Measurements from ENCODE around the gene MT1M.
A peak's percentile ranks its signal among the peaks of the same experiment; 100 is the strongest.

The MT1M gene

GRCh38 chr16:56633535-56633934 lies 1.1 kb downstream of the MT1M start:
- WGBS: 26% methylated on average over 7 of the region's 7 CpGs

GRCh38 chr16:56634715-56635440 lies 2.4 kb downstream of the MT1M start:
- no peak overlapping the region for H3K9ac ChIP-seq (ENCODE audit: low read length)
- H3K4me1 ChIP-seq (ENCODE audit: control insufficient read depth, insufficient read depth, low read depth, low read length): peaks cover 24% of the 10 kb centered on the region
- H2AFZ ChIP-seq (ENCODE audit: low read depth, low read length): no peak overlapping the region
- no peak overlapping the region for H3K27ac ChIP-seq (ENCODE audit: low read length, poor library complexity, severe bottlenecking)
- H3K4me2 ChIP-seq (ENCODE audit: low read length, poor library complexity, severe bottlenecking): peak overlapping the region; percentile 26
- DNase-seq: no peak
- H2BK120ac ChIP-seq (ENCODE audit: low read depth, low read length): no peak overlapping the region
- no peak overlapping the region for H2BK12ac ChIP-seq (ENCODE audit: low read length in 2 of 2)
- H4K8ac ChIP-seq (ENCODE audit: low read length): no peak overlapping the region
- peaks cover 16 to 79% of the 10 kb centered on the region in 2 experiments for H3K27me3 ChIP-seq (ENCODE audit: control insufficient read depth in 1 of 2, insufficient read depth in 1 of 2, low read length in 2 of 2)
- 3% methylated on average over 43 of the region's 47 CpGs for WGBS
- no peak overlapping the region for H2BK15ac ChIP-seq (ENCODE audit: low read depth, poor library complexity, severe bottlenecking)
- no peak overlapping the region for H4K91ac ChIP-seq (ENCODE audit: low read length)
- no peaks in the 10 kb centered on the region for H3K36me3 ChIP-seq (ENCODE audit: control insufficient read depth in 1 of 2, insufficient read depth in 2 of 2, low read depth in 1 of 2, low read length in 2 of 2)
- no peak overlapping the region for H3K4me3 ChIP-seq (ENCODE audit: insufficient read depth in 1 of 2, low read depth in 1 of 2, low read length in 2 of 2)
- no peak overlapping the region for H3K18ac ChIP-seq (ENCODE audit: low read depth in 1 of 2, low read length in 2 of 2)
- H3K79me1 ChIP-seq (replicated peaks; ENCODE audit: low read length, poor library complexity, severe bottlenecking): no peaks in the 10 kb centered on the region
- H2BK5ac ChIP-seq (ENCODE audit: low read depth, low read length, poor library complexity, severe bottlenecking): no peak overlapping the region
- H2AK5ac ChIP-seq (ENCODE audit: low read length, severe bottlenecking): no peak overlapping the region
- H3K9me3 ChIP-seq (ENCODE audit: control insufficient read depth, low read length): no peaks in the 10 kb centered on the region
- no peak overlapping the region for H3K4ac ChIP-seq (ENCODE audit: low read depth in 1 of 2, low read length in 2 of 2)
- H3K23ac ChIP-seq (ENCODE audit: low read length in 2 of 2): no peak overlapping the region
- H3K14ac ChIP-seq (ENCODE audit: low read length in 2 of 2): no peak overlapping the region

More at GRCh38 chr16:56633535-56633934, 1.1 kb downstream of the MT1M start:
- no peak overlapping the region for H3K27ac ChIP-seq (ENCODE audit: low read length, poor library complexity, severe bottlenecking)
- H4K91ac ChIP-seq (ENCODE audit: low read length): no peak overlapping the region
- no peak overlapping the region for H3K4me2 ChIP-seq (ENCODE audit: low read length, poor library complexity, severe bottlenecking)
- H3K14ac ChIP-seq (ENCODE audit: low read length in 2 of 2): no peak overlapping the region
- DNase-seq: no peak
- no peak overlapping the region for H2AFZ ChIP-seq (ENCODE audit: low read depth, low read length)
- H3K4ac ChIP-seq (ENCODE audit: low read depth in 1 of 2, low read length in 2 of 2): no peak overlapping the region
- H3K4me1 ChIP-seq (ENCODE audit: control insufficient read depth, insufficient read depth, low read depth, low read length): peaks cover 26% of the 10 kb centered on the region
- no peaks in the 10 kb centered on the region for H3K9me3 ChIP-seq (ENCODE audit: control insufficient read depth, low read length)
- no peak overlapping the region for H3K9ac ChIP-seq (ENCODE audit: low read length)
- no peak overlapping the region for H3K4me3 ChIP-seq (ENCODE audit: insufficient read depth in 1 of 2, low read depth in 1 of 2, low read length in 2 of 2)
- no peak overlapping the region for H2BK5ac ChIP-seq (ENCODE audit: low read depth, low read length, poor library complexity, severe bottlenecking)
- H3K27me3 ChIP-seq (ENCODE audit: control insufficient read depth in 1 of 2, insufficient read depth in 1 of 2, low read length in 2 of 2): peaks cover 16 to 66% of the 10 kb centered on the region in 2 experiments
- H2BK120ac ChIP-seq (ENCODE audit: low read depth, low read length): no peak overlapping the region
- H3K23ac ChIP-seq (ENCODE audit: low read length in 2 of 2): peak overlapping the region in 1 of 2 experiments; percentile 96
- no peak overlapping the region for H3K18ac ChIP-seq (ENCODE audit: low read depth in 1 of 2, low read length in 2 of 2)
- H2AK5ac ChIP-seq (ENCODE audit: low read length, severe bottlenecking): no peak overlapping the region
- no peaks in the 10 kb centered on the region for H3K36me3 ChIP-seq (ENCODE audit: control insufficient read depth in 1 of 2, insufficient read depth in 2 of 2, low read depth in 1 of 2, low read length in 2 of 2)
- no peak overlapping the region for H4K8ac ChIP-seq (ENCODE audit: low read length)
- H2BK15ac ChIP-seq (ENCODE audit: low read depth, poor library complexity, severe bottlenecking): no peak overlapping the region
- H3K79me1 ChIP-seq (replicated peaks; ENCODE audit: low read length, poor library complexity, severe bottlenecking): no peaks in the 10 kb centered on the region
- no peak overlapping the region for H2BK12ac ChIP-seq (ENCODE audit: low read length in 2 of 2)

- no peak for DNase-seq
- H2BK15ac ChIP-seq (ENCODE audit: low read depth, poor library complexity, severe bottlenecking): no peak overlapping the region
- H4K8ac ChIP-seq (ENCODE audit: low read length): no peak overlapping the region
- H3K14ac ChIP-seq (ENCODE audit: low read length in 2 of 2): no peak overlapping the region
- H3K18ac ChIP-seq (ENCODE audit: low read depth in 1 of 2, low read length in 2 of 2): no peak overlapping the region
- no peak overlapping the region for H3K9ac ChIP-seq (ENCODE audit: low read length)
- 2% methylated on average over 39 of the region's 40 CpGs for WGBS
- peaks cover 24% of the 10 kb centered on the region for H3K4me1 ChIP-seq (ENCODE audit: control insufficient read depth, insufficient read depth, low read depth, low read length)
- H3K4ac ChIP-seq (ENCODE audit: low read depth in 1 of 2, low read length in 2 of 2): no peak overlapping the region
- H3K79me1 ChIP-seq (replicated peaks; ENCODE audit: low read length, poor library complexity, severe bottlenecking): no peaks in the 10 kb centered on the region
- no peak overlapping the region for H3K27ac ChIP-seq (ENCODE audit: low read length, poor library complexity, severe bottlenecking)
- no peak overlapping the region for H2BK5ac ChIP-seq (ENCODE audit: low read depth, low read length, poor library complexity, severe bottlenecking)
- no peaks in the 10 kb centered on the region for H3K36me3 ChIP-seq (ENCODE audit: control insufficient read depth in 1 of 2, insufficient read depth in 2 of 2, low read depth in 1 of 2, low read length in 2 of 2)
- H3K23ac ChIP-seq (ENCODE audit: low read length in 2 of 2): no peak overlapping the region
- peaks cover 16 to 82% of the 10 kb centered on the region in 2 experiments for H3K27me3 ChIP-seq (ENCODE audit: control insufficient read depth in 1 of 2, insufficient read depth in 1 of 2, low read length in 2 of 2)
- no peaks in the 10 kb centered on the region for H3K9me3 ChIP-seq (ENCODE audit: control insufficient read depth, low read length)
- no peak overlapping the region for H2BK120ac ChIP-seq (ENCODE audit: low read depth, low read length)
- H2AFZ ChIP-seq (ENCODE audit: low read depth, low read length): no peak overlapping the region
- H4K91ac ChIP-seq (ENCODE audit: low read length): no peak overlapping the region
- no peak overlapping the region for H2BK12ac ChIP-seq (ENCODE audit: low read length in 2 of 2)
- H3K4me3 ChIP-seq (ENCODE audit: insufficient read depth in 1 of 2, low read depth in 1 of 2, low read length in 2 of 2): no peak overlapping the region
- peak overlapping the region; percentile 26 for H3K4me2 ChIP-seq (ENCODE audit: low read length, poor library complexity, severe bottlenecking)
- H2AK5ac ChIP-seq (ENCODE audit: low read length, severe bottlenecking): no peak overlapping the region
Measured at GRCh38 chr16:56635441-56635967, 3.0 kb downstream of the MT1M start.

- no peak overlapping the region for H3K23ac ChIP-seq (ENCODE audit: low read length in 2 of 2)
- H3K79me1 ChIP-seq (replicated peaks; ENCODE audit: low read length, poor library complexity, severe bottlenecking): no peaks in the 10 kb centered on the region
- H2BK12ac ChIP-seq (ENCODE audit: low read length in 2 of 2): no peak overlapping the region
Measured at GRCh38 chr16:56636616-56637413, 4.4 kb downstream of the MT1M start.

More at GRCh38 chr16:56636616-56637413, 4.4 kb downstream of the MT1M start:
- Histone ChIP-seq H3K4me2 (ENCODE audit: low read length, poor library complexity, severe bottlenecking) (no peak overlapping the region), H3K27me3 (ENCODE audit: control insufficient read depth in 1 of 2, insufficient read depth in 1 of 2, low read length in 2 of 2) (peaks cover 16 to 89% of the 10 kb centered on the region in 2 experiments), H3K27ac (ENCODE audit: low read length, poor library complexity, severe bottlenecking) (no peak overlapping the region), H3K4me1 (ENCODE audit: control insufficient read depth, insufficient read depth, low read depth, low read length) (peaks cover 24% of the 10 kb centered on the region), H3K4ac (ENCODE audit: low read depth in 1 of 2, low read length in 2 of 2) (no peak overlapping the region), H3K18ac (ENCODE audit: low read depth in 1 of 2, low read length in 2 of 2) (no peak overlapping the region), H2BK5ac (ENCODE audit: low read depth, low read length, poor library complexity, severe bottlenecking) (no peak overlapping the region), H4K91ac (ENCODE audit: low read length) (no peak overlapping the region), H2AK5ac (ENCODE audit: low read length, severe bottlenecking) (no peak overlapping the region), H3K4me3 (ENCODE audit: insufficient read depth in 1 of 2, low read depth in 1 of 2, low read length in 2 of 2) (no peak overlapping the region), H3K36me3 (ENCODE audit: control insufficient read depth in 1 of 2, insufficient read depth in 2 of 2, low read depth in 1 of 2, low read length in 2 of 2) (no peaks in the 10 kb centered on the region), H2AFZ (ENCODE audit: low read depth, low read length) (no peak overlapping the region), H2BK15ac (ENCODE audit: low read depth, poor library complexity, severe bottlenecking) (no peak overlapping the region), H3K9me3 (ENCODE audit: control insufficient read depth, low read length) (no peaks in the 10 kb centered on the region), H3K9ac (ENCODE audit: low read length) (no peak overlapping the region), H2BK120ac (ENCODE audit: low read depth, low read length) (no peak overlapping the region), H3K14ac (ENCODE audit: low read length in 2 of 2) (no peak overlapping the region), H4K8ac (ENCODE audit: low read length) (no peak overlapping the region)
- no peak for DNase-seq
- 17% methylated on average over 9 of the region's 9 CpGs for WGBS

All from mesenchymal stem cell (in vitro differentiated cells and primary cell).